Tibial nerve (tissue), 4 donors: ENCODE data around the gene FAM107B. TPM values are rescaled to one million over a fixed set of nuclear protein-coding genes. Genes with fewer than 3 reads are reported as not detected.

Source experiments
- DNase-seq, 2 donors: peaks; one replicate each; pipeline ENCODE4 v3.0.0-alpha.2; 2019; ENCODE audit warnings: low spot score in 2 of 2
- H3K27ac ChIP-seq, 4 donors: fragments of 200-600 bp; sonication (generic) in 3 of 4; one replicate each; pipeline ENCODE4 v1.5.1; 2017 to 2019; ENCODE audit warnings: mild to moderate bottlenecking in 1 of 4
- H3K27me3 ChIP-seq, 2 donors: fragments of 200-600 bp; sonication (generic) in 1 of 2; one replicate each; pipeline versions ENCODE4 v1.5.1 to v1.6.0; 2017 to 2019
- H3K36me3 ChIP-seq, 3 donors: fragments of 200-600 bp; sonication (generic); one replicate each; pipeline ENCODE4 v1.5.1; 2018 to 2019
- H3K4me1 ChIP-seq, 4 donors: fragments of 200-600 bp; sonication (generic) in 3 of 4; one replicate each; pipeline ENCODE4 v1.5.1; 2017 to 2019
- H3K4me3 ChIP-seq, 4 donors: fragments of 200-600 bp; sonication (generic) in 3 of 4; one replicate each; pipeline ENCODE4 v1.5.1; 2017 to 2019; ENCODE audit warnings: mild to moderate bottlenecking in 1 of 4, moderate library complexity in 1 of 4
- H3K9me3 ChIP-seq, 4 donors: fragments of 200-600 bp; sonication (generic) in 3 of 4; one replicate each; pipeline ENCODE4 v1.5.1; 2017 to 2019
- CTCF ChIP-seq, 5 experiments: fragments of 200-600 bp in 3 of 5; fragments of 450-650 bp in 2 of 5; sonication (generic) in 3 of 5; IDR thresholded peaks; one replicate each; pipeline ENCODE4 v1.5.1; 2016 to 2019; ENCODE audit warnings: antibody characterized with exemption in 5 of 5, mild to moderate bottlenecking in 3 of 5, moderate library complexity in 2 of 5
- EP300 ChIP-seq, 2 donors: sonication (generic); formaldehyde crosslinking; IDR thresholded peaks; one replicate each; pipeline ENCODE4 v1.6.1; 2017; ENCODE audit warnings: antibody characterized with exemption in 2 of 2, mild to moderate bottlenecking in 1 of 2
- POLR2A ChIP-seq, 2 donors: fragments of 450-650 bp; IDR thresholded peaks; one replicate each; pipeline ENCODE4 v1.6.1; 2017; ENCODE audit warnings: antibody characterized with exemption in 2 of 2, mild to moderate bottlenecking in 2 of 2, moderate library complexity in 2 of 2
- WGBS, 2 donors: methylation state at CpG; one replicate each; pipeline ENCODE4 v1.1.5; 2018; 5-methylcytosine and 5-hydroxymethylcytosine counted together
- total RNA-seq, 4 donors: library from RNA; depleted of rRNA; stranded (reverse); fragments of >200 nt; gene quantifications; one replicate each; pipeline ENCODE4 v1.1.0, GENCODE V29; 2016

The FAM107B gene
- total RNA-seq, 4 donors from 2014 or later = 9.8 to 26.7 (median 16.9) TPM

DNA sequence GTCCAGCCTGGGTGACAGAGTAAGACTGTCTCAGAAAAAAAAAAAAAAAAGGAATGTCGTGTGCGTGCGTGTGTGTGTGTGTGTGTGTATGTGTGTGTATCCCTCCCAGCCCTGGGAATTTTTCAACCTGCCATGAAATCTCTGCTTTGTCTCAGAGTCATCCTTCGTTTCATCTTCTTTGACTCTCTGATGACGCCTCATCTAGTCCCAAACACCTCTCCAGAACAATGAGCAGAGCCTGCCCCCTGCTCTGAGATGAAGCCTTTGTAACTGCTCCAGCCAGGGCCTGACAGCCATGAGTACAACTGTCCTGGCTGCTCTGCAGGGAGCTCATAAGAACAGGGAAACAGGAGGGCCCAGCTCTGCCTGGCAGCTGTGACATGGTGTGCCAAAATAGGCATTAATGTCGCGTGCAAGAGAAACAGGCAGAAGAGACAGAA lies 149.5 kb downstream of the FAM107B start:
- H3K4me1 ChIP-seq = peaks cover 0 to 7% (median 1%) of the 10 kb centered on the region in 4 donors
- no peak overlapping the region for H3K27ac ChIP-seq
- WGBS, 2 donors = 60 to 76% methylated on average over 7 of the region's 7 CpGs
- H3K4me3 ChIP-seq = no peak overlapping the region
- no peaks in the 10 kb centered on the region for H3K36me3 ChIP-seq
- no peak for TF ChIP-seq POLR2A (IDR thresholded peaks at IDR 0.05)
- no peak for TF ChIP-seq CTCF (IDR thresholded peaks at IDR 0.05)
- TF ChIP-seq EP300 (IDR thresholded peaks at IDR 0.05) = no peak
- no peaks in the 10 kb centered on the region for H3K9me3 ChIP-seq
- H3K27me3 ChIP-seq = no peaks in the 10 kb centered on the region
- DNase-seq = no peak

DNA sequence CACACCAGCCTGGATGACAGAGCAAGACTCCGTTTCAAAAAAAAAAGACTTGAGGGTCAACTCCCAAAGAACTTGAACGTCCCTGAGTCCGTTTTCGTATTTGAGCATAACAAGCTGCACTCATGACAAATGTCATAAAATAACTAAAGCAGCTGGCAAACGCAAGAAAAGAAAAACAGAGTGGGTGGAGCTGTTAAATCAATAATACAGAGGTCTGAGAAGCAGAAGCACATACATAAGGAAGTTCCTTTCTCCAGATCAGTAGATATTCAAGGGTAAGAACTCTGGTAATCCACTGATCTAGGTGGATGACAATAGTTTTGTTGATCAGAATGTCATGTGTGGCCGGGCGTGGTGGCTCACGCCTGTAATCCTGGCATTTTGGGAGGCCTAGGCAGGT lies 150.1 kb downstream of the FAM107B start:
- Histone ChIP-seq H3K36me3 (no peaks in the 10 kb centered on the region), H3K27ac (no peak overlapping the region), H3K4me1 (peaks cover 0 to 7% (median 1%) of the 10 kb centered on the region in 4 donors), H3K9me3 (no peaks in the 10 kb centered on the region), H3K27me3 (no peaks in the 10 kb centered on the region), H3K4me3 (no peak overlapping the region)
- WGBS, 2 donors = 82% methylated on average over 8 of the region's 8 CpGs
- no peak for DNase-seq
- TF ChIP-seq POLR2A (IDR thresholded peaks at IDR 0.05) (no peak), CTCF (IDR thresholded peaks at IDR 0.05) (no peak), EP300 (IDR thresholded peaks at IDR 0.05) (no peak)

DNA sequence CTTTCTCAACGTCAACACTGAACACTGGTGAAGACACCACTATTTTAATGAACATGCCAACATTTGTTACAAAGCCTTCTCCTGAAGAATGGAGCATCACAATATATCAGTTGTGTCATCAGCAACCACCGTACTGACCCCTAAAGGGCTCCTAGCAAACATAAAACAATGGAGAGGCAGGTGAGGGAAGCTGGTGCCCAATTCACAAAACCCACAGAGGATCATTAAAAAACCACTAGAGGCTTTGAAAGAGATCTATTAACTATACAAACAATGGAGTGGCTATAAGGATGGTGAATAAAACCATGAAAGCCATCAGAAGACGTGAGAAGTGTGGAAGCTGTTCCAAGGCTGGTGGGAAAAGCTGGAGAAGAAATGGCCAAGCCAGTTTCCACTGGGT lies 150.8 kb downstream of the FAM107B start:
- Histone ChIP-seq H3K9me3 (no peaks in the 10 kb centered on the region), H3K4me1 (peaks cover 0 to 7% (median 1%) of the 10 kb centered on the region in 4 donors), H3K36me3 (no peaks in the 10 kb centered on the region), H3K27me3 (no peaks in the 10 kb centered on the region), H3K27ac (no peak overlapping the region), H3K4me3 (no peak overlapping the region)
- no peak for DNase-seq
- TF ChIP-seq EP300 (IDR thresholded peaks at IDR 0.05) (no peak), CTCF (IDR thresholded peaks at IDR 0.05) (no peak), POLR2A (IDR thresholded peaks at IDR 0.05) (no peak)
- WGBS, 2 donors = 73 to 90% methylated on average over 3 of the region's 3 CpGs

DNA sequence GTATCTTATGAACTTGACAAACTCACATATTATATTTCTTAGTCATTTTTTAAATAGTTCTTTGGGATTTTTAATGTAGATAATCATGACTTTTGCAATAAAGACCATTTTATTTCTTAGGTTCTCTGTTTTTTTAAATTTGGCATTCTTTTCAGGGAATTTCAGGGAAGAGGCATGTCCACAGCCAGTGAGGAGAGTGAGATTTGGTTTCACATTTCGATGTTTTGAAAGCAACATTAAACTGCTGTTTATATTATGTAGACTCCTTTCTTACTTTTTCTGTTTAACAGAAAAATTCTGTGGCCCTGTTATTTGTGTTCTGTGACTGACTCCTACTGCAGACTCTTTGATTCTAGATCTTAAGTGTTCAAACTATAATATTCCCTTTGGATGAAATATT lies 153.7 kb downstream of the FAM107B start:
- 18 to 33% methylated on average over 1 of the region's 1 CpG for WGBS, 2 donors
- no peaks in the 10 kb centered on the region for H3K36me3 ChIP-seq
- DNase-seq = no peak
- H3K9me3 ChIP-seq = no peaks in the 10 kb centered on the region
- no peak overlapping the region for H3K4me3 ChIP-seq
- H3K4me1 ChIP-seq = peaks cover 0 to 16% (median 1%) of the 10 kb centered on the region in 4 donors
- H3K27me3 ChIP-seq = no peaks in the 10 kb centered on the region
- TF ChIP-seq POLR2A (IDR thresholded peaks at IDR 0.05) (no peak), CTCF (IDR thresholded peaks at IDR 0.05) (no peak)
- no peak overlapping the region for H3K27ac ChIP-seq

DNA sequence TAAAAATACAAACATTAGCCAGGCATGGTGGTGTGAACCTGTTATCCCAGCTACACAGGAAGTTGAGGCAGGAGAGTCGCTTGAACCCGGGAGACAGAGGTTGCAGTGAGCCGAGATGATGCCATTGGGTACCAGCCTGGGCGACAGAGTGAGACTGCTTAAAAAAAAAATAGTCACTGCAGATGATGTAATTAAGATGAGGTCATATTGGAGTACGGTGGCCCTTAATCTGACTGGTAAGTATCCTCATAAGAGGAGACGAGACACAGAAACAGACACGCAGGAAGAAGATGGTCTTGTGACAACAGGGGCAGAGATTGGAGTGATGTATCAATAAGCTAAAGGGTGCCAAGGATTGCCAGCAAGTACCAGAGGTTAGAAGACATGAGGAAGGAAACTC lies 156.0 kb downstream of the FAM107B start:
- Histone ChIP-seq H3K27me3 (no peaks in the 10 kb centered on the region), H3K4me1 (peaks cover 0 to 16% (median 0%) of the 10 kb centered on the region in 4 donors), H3K27ac (no peak overlapping the region), H3K4me3 (no peak overlapping the region), H3K9me3 (no peaks in the 10 kb centered on the region), H3K36me3 (no peaks in the 10 kb centered on the region)
- 78 to 90% methylated on average over 6 to 7 of the region's 7 CpGs for WGBS, 2 donors
- no peak for DNase-seq
- TF ChIP-seq CTCF (IDR thresholded peaks at IDR 0.05) = no peak
